PFSK-1 (cell line): ENCODE results near the gene MICALL2. TPM values are rescaled to one million over a fixed set of nuclear protein-coding genes. Genes with fewer than 3 reads are reported as not detected.

Source experiments
- FOXP2 ChIP-seq: optimal IDR thresholded peaks from 2 replicates; pipeline ENCODE3; 2011; ENCODE audit warnings: borderline replicate concordance, control low read depth, inconsistent platforms; ENCODE audit not compliant: insufficient read depth; ENCODE audit errors: extremely low read length, extremely low read depth
- POLR2AphosphoS5 ChIP-seq: IDR thresholded peaks from 2 replicates; pipeline ENCODE4 v1.6.1; 2012; ENCODE audit warnings: low read depth, mild to moderate bottlenecking, control low read depth, low read length, moderate library complexity
- SIN3A ChIP-seq: IDR thresholded peaks from 2 replicates; pipeline ENCODE4 v1.6.1; 2012; ENCODE audit warnings: mild to moderate bottlenecking, low read length, moderate library complexity, borderline replicate concordance; ENCODE audit not compliant: insufficient read depth
- TAF1 ChIP-seq: IDR thresholded peaks from 2 replicates; pipeline ENCODE4 v1.6.1; 2012; ENCODE audit warnings: low read length, control low read depth, borderline replicate concordance; ENCODE audit not compliant: insufficient read depth
- polyA plus RNA-seq: library from polyadenylated mRNA; unstranded; fragments of >200 nt; gene quantifications from one replicate; pipeline ENCODE4 v1.2.1, GENCODE V29; 2012; ENCODE audit warnings: low read depth, missing spikeins; ENCODE audit not compliant: insufficient read length
- TF ChIP-seq, protein P1 (sequence below), 2 experiments: IDR thresholded peaks; 2 replicates each; pipeline versions ENCODE4 v1.6.1 to v1.8.0; 2011 to 2012; ENCODE audit warnings: low read depth in 2 of 2, low read length in 2 of 2, control low read depth in 1 of 2, inconsistent platforms in 1 of 2, mild to moderate bottlenecking in 1 of 2, moderate library complexity in 1 of 2; ENCODE audit not compliant: insufficient read depth in 1 of 2

MICALL2 gene
- 61.4 TPM for polyA plus RNA-seq

DNA sequence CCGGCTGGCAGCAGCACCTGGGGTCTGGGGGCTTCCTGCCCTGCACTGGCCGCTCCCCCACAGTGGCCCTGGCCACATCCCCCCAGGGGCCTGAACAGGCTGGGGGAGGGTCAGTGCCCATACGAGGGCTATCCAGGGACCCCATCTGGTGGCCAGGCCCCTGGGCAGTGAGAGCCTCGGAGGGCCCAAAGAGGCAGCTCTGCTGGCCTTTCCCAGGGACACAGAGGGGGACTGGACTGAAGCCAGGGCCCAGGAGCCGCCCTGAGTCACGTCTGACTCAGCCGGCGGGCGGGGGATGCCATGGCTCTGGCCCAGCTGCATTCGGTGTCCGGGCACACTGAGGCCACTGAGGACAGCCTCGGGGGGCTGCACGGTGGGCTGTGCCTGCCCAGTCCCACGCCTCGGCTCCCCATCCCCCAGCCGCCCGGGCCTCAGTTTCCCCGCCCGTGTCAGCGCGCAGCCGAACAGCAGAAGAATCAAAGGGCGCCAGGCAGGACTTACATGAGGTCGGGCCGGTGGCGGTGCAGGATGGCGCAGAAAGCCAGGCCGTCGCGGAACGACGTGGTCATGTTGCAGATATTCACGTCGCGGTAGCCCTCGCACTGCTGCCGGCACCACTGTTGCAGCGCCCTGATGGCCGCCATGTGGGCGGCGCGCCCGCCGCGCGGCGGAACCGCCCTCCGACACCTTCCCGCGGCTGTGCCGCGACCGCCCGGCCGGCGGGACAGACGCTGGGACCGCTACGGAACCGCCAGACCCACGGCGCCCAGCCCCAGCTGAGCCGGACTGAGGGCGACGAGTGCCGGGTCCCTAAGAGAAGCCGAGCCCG, at the start of gene MICALL2:
TSS of gene MICALL2 (minus strand) at position 788 of the 829 bp plus-strand sequence. CDS start at position 644, 144 bp downstream.
- TF ChIP-seq POLR2AphosphoS5 (peak; percentile 85), SIN3A (0 out of 2 replicates have a peak, but pooled peaks have one; percentile 46), FOXP2 (no peak), TAF1 (peak; percentile 63; the same call in 1 of the 2 replicates)

DNA sequence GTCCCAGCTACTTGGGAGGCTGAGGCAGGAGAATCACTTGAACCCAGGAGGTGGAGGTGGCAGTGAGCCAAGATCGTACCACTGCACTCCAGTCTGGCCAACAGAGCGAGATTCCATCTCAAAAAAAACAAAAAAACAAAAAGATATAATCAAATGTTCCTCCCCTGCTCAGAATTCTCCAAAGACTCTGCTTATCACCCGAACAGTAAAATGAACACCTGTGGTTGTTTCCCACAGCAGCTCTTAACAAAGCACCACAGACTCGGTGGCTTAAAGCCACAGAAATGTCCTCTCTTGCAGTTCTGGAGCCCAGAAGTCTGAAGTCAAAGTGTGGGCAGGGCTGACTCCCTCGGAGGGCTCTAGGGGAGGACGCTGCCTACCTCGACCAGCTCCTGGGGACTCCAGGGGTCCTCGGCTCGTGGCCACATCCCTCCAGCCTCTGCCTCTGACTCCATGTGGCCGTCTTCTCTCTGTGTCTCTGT, 49.0 kb upstream of the MICALL2 start:
- TF ChIP-seq TAF1 (no peak), FOXP2 (no peak), POLR2AphosphoS5 (no peak), SIN3A (no peak)
- TF ChIP-seq, protein P1, sequence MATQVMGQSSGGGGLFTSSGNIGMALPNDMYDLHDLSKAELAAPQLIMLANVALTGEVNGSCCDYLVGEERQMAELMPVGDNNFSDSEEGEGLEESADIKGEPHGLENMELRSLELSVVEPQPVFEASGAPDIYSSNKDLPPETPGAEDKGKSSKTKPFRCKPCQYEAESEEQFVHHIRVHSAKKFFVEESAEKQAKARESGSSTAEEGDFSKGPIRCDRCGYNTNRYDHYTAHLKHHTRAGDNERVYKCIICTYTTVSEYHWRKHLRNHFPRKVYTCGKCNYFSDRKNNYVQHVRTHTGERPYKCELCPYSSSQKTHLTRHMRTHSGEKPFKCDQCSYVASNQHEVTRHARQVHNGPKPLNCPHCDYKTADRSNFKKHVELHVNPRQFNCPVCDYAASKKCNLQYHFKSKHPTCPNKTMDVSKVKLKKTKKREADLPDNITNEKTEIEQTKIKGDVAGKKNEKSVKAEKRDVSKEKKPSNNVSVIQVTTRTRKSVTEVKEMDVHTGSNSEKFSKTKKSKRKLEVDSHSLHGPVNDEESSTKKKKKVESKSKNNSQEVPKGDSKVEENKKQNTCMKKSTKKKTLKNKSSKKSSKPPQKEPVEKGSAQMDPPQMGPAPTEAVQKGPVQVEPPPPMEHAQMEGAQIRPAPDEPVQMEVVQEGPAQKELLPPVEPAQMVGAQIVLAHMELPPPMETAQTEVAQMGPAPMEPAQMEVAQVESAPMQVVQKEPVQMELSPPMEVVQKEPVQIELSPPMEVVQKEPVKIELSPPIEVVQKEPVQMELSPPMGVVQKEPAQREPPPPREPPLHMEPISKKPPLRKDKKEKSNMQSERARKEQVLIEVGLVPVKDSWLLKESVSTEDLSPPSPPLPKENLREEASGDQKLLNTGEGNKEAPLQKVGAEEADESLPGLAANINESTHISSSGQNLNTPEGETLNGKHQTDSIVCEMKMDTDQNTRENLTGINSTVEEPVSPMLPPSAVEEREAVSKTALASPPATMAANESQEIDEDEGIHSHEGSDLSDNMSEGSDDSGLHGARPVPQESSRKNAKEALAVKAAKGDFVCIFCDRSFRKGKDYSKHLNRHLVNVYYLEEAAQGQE (IDR thresholded peaks at IDR 0.05; ENCODE audit: insufficient read depth in 1 of 2, low read depth in 2 of 2, low read length in 2 of 2) = no peak

DNA sequence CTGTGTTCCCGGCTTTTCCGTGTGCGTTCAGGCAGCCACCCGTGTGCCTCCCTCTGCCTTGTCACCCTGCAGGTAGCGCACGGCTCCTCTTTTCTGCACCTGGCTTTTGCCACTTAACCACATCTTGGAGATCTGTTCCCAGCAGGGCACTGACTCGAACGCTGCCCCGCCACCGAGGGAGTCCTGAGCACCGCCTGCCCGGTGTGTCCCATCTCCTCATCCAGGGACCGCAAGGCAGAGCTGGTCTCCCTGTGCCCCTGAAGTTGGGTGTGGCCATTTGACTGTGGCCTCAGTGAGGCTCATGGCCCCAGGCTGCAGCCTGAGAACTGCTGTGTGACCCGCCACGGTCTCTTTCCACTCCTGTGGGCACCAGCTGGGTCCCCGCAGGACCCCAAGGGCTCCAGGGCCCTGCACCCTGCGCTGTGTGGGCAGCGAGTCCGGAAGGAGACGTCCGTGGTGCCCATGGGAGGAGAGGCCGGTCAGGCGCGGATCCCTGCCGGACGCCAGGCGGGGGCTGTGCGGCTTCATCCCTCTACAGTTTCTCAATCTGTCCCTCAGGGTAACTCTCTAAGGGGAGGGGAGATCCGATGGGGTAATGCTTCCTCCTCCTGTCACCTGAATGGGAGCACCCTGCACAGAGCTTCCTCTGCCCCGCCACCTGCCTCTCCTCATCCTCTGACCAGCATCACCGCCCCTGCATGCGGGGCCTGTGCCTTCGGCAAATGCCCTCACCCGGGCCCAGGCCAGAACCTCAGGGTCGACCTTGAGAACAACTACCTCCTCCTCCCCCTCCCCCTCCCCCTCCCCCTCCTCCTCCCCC, 46.7 kb upstream of the MICALL2 start:
- no peak for TF ChIP-seq FOXP2
- no peak for TF ChIP-seq POLR2AphosphoS5
- no peak for TF ChIP-seq TAF1
- TF ChIP-seq, protein P1 (IDR thresholded peaks at IDR 0.05; ENCODE audit: insufficient read depth in 1 of 2, low read depth in 2 of 2, low read length in 2 of 2) = no peak
- TF ChIP-seq SIN3A = no peak

DNA sequence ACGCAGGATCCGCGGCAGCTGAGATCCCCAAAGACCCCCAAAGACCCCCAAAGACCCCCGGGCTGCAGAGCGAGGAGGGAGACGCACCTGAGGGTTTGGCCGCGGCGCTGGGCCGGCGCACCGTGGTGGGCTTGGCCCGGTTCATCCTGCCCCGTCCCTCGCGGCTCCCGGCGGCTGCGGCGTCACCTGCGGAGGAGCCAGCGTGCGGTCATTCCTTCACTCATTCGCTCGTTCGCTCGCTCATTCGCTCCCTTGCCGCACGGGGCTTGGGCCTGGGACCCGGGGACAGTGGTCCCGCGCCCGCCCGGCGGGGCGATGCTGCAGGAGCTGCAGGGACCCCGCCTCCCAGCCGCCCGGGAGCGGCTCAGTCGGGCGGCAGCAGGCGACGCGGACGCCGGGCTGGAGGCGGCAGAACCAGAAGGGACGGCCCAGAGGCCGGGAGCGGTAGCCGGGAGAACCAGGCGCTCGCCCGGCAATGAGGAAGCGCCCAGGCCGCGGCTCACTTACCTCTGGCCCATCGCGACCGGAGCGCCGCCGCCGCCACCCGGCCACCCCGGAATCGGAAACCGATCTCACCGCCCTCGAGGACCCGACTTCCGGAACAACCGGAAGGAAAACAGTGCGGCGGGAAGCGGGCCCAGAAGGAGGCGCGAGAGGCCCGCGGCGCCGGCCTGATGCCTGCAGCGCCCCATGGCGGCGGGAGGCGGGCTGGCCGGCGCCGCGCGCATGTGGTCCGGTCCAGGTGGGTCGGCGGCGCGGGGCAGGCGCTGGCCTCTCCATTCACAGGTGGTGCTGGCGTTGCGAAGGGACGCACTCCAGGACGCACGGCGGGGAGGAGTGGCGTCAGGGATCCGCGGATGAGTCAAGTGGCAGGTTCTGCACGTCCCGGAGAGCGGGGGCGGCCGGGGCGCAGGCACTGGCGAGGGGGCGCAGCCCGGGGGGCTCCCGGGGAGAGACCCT, 44.8 kb upstream of the MICALL2 start, which contains the start of gene INTS1:
TSS of gene INTS1 (minus strand) at position 574 of the 960 bp plus-strand sequence. CDS start at position 145, 429 bp downstream.
- peak; percentile 57 for TF ChIP-seq POLR2AphosphoS5
- TF ChIP-seq TAF1 = 0 out of 2 replicates have a peak, but pooled peaks have one; percentile 47
- TF ChIP-seq, protein P1 (IDR thresholded peaks at IDR 0.05; ENCODE audit: insufficient read depth in 1 of 2, low read depth in 2 of 2, low read length in 2 of 2) = no peak
- 0 out of 2 replicates have a peak, but pooled peaks have one; percentile 44 for TF ChIP-seq SIN3A
- peak; percentile 64 for TF ChIP-seq FOXP2
